Fibroblast of pulmonary artery (primary cell): Measurements from ENCODE around the gene USP12.

ENCODE experiments used
- DNase-seq: peaks from one replicate; pipeline ENCODE4 v3.0.0-alpha.2; 2010; ENCODE audit warnings: low read depth
- H3K4me3 ChIP-seq: replicated peaks from 2 replicates; pipeline ENCODE4 v1.5.1; 2011; ENCODE audit warnings: low read depth, mild to moderate bottlenecking, control low read depth, low read length, moderate library complexity
- CTCF ChIP-seq: IDR thresholded peaks from 2 replicates; pipeline ENCODE4 v1.5.1; 2011; ENCODE audit warnings: mild to moderate bottlenecking, control low read depth, low read length, inconsistent platforms; ENCODE audit errors: missing control alignments

Gene USP12

GRCh38 chr13:27174766-27175455 lies 3.3 kb upstream of the USP12 start:
- DNase-seq, result no peak
- TF ChIP-seq CTCF, result no peak

GRCh38 chr13:27172495-27172842 lies 858 bp upstream of the USP12 start:
- no peak for TF ChIP-seq CTCF
- DNase-seq, result peak; percentile 72
- peak overlapping the region; percentile 75 for H3K4me3 ChIP-seq

More at GRCh38 chr13:27174766-27175455, 3.3 kb upstream of the USP12 start:
- no peak overlapping the region for H3K4me3 ChIP-seq

GRCh38 chr13:27171827-27172494 lies 350 bp upstream of the USP12 start:
- H3K4me3 ChIP-seq, result peak overlapping the region; percentile 75
- peak; percentile 94 for DNase-seq
- TF ChIP-seq CTCF, result no peak

- peak overlapping the region; percentile 77 for H3K4me3 ChIP-seq
- peak; percentile 45 for DNase-seq
- no peak for TF ChIP-seq CTCF
These were observed 931 bp downstream of the USP12 start for GRCh38 chr13:27170516-27171243.

GRCh38 chr13:27170221-27170515 lies 1.4 kb downstream of the USP12 start:
- peak; percentile 65 for DNase-seq
- H3K4me3 ChIP-seq, result peak overlapping the region; percentile 77
- no peak for TF ChIP-seq CTCF

- H3K4me3 ChIP-seq, result no peak overlapping the region
- DNase-seq, result no peak
- TF ChIP-seq CTCF, result no peak
These were observed 2.5 kb downstream of the USP12 start for GRCh38 chr13:27168906-27169657.
